GM12872 (cell line): ENCODE measurements around the gene NHSL2.

Experiments used
- TF ChIP-seq, protein P1 (sequence below): IDR thresholded peaks from 3 replicates; pipeline ENCODE4 v1.5.1; 2011; ENCODE audit warnings: low read depth, mild to moderate bottlenecking, low read length, moderate library complexity; ENCODE audit not compliant: insufficient read depth

NHSL2 gene

DNA sequence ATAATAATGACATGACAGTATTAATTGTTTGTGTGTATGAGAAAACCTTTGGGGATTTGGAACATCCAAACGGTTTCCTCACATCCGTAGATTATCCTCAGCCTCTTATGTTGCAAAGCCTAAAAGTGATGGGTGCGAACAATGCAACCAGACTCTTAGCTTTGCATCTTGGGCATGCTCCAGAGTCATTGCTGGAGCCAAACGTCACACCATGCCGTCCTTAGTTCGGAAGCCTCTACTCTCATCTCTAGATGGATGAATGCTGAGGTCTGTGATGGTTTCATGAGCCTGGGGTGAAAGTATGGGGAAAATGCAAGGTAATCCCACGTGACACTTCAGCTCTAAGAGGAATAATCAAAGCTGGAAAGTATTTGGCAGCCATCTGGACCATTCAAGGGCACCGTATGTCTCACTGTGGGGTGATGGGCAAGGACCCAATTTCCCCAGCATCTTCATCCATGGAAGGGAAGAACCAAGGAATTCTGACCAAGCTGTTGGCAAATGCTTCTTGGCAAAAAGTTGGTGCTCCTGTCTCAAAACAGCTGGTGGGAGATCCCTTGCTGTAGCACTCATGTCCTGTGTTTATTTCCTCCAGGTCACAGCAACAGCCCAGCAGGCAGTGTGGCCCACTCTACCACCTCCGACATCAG, 227.3 kb downstream of the NHSL2 start:
- TF ChIP-seq, protein P1, sequence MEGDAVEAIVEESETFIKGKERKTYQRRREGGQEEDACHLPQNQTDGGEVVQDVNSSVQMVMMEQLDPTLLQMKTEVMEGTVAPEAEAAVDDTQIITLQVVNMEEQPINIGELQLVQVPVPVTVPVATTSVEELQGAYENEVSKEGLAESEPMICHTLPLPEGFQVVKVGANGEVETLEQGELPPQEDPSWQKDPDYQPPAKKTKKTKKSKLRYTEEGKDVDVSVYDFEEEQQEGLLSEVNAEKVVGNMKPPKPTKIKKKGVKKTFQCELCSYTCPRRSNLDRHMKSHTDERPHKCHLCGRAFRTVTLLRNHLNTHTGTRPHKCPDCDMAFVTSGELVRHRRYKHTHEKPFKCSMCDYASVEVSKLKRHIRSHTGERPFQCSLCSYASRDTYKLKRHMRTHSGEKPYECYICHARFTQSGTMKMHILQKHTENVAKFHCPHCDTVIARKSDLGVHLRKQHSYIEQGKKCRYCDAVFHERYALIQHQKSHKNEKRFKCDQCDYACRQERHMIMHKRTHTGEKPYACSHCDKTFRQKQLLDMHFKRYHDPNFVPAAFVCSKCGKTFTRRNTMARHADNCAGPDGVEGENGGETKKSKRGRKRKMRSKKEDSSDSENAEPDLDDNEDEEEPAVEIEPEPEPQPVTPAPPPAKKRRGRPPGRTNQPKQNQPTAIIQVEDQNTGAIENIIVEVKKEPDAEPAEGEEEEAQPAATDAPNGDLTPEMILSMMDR: no peak

DNA sequence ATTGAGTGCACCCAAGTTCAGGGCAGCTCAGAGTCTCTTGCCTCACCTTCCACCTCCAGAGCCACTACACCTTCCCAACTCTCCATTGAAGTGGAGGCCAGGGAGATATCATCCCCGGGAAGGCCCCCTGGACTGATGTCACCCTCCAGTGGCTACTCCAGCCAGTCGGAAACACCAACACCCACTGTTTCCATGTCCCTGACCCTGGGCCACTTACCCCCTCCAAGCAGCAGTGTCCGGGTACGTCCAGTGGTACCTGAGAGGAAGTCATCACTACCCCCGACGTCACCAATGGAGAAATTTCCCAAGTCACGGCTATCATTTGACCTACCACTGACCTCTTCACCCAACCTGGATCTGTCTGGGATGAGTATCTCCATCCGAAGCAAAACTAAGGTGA, 228.9 kb downstream of the NHSL2 start:
- TF ChIP-seq, protein P1: no peak

DNA sequence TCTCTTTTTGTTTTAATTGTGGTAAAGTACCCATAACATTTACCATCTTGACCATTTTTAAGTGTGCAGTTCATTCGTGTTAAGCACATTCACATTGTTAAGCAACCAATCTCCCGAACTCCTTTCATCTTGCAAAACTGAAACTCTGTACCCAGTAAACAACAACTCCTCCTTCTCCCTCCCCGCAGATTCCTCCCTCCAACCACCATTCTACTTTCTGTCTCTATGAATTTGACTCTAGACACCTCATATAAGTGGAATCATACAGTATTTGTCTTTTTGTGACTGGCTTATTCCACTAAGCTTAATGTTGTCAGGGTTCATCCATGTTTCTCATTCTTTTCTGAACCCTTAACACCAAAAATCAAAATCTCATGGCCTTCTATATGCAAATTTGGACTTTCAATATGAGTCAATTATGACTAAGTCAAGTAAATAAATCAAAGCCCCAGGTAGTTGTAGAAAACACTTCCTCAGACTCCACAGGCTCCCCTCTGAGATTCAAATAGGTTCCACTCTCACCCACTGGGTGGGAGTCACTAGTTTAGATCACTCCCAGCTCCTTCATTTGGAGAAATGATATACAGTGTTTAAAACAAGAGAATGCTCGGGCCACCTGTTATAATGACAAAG, 230.8 kb downstream of the NHSL2 start:
- TF ChIP-seq, protein P1: no peak

DNA sequence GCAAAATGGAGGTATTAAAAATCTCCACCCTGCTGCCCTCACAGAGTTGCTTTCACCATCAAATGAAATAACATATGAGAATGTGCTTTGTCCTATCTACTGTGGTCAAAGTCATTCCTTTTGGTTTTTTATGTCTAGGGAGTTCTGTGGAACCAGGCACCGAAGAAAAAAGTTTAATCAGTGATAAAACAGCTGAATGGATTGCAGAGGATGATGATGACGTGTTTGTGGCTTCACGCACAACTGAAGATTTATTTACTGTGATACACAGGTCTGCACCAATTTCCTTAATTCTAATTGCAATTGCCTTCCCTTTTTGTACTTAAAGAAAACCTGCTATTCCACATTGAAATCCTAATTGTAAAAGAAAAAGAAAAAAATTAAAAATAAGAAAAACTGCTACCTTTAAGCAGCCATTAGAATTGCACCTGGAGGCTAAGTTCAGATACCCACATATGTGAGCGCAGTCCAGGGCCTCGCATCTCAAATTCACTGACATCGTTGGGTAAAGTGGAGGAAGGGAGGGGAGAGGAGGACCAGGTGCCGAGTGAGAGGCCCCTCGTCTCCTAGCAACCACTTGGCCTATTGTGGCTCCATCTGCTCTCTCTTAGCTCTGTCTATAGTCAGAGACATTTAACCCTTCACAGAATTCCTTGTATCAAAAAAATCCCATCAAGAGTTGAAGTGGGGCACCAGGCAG, 231.6 kb downstream of the NHSL2 start:
- TF ChIP-seq, protein P1: no peak

DNA sequence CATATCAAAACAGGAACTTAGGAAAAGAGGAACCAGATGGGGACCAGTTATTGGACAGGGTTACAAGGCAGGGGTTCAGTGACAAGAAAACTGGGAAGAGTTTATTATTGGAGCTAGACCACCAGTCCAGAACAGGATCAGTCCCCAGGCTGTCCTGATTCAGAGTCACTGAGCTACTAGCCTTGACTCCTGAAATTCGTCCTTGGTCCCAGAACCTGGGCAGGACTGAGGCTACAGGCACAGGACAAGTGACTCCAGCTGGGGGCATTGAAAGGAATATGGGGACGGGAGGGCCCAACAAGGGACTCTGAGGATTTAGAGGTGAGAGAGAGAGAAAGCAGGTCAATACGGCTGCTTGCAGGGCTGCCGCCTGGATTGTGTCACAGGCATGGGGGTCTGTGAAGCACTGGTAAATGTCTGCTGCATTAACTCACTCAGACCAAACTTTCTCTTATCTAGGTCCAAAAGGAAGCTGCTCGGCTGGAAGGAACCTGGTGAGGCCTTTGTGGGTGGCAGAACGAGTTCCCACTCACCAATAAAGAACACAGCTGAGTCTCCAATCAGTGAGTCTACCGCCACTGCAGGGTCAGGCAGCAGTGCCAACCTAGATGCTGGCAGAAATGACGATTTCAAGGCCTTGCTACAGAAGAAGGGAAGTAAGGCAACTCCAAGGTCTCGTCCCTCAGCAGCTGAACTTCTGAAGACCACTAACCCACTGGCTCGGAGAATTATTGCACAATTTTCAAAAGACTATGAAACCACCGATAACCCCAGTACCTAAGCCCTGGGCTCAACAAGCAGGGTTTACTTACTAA, 232.4 kb downstream of the NHSL2 start:
- TF ChIP-seq, protein P1: no peak

DNA sequence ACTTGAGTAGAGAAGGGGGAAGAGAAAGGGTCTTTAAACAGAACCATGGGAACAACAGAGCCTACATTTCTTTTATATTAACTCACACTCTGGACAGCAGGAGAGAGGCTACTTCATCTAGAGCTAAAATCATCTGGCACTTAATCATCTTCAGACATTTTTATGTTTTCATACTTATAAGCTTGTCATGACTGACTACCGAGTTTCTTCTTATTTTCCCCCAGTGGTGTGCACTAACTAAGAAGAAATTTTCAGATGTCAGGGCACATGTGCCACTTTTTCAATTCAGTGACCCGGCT, 232.9 kb downstream of the NHSL2 start:
- TF ChIP-seq, protein P1: no peak

DNA sequence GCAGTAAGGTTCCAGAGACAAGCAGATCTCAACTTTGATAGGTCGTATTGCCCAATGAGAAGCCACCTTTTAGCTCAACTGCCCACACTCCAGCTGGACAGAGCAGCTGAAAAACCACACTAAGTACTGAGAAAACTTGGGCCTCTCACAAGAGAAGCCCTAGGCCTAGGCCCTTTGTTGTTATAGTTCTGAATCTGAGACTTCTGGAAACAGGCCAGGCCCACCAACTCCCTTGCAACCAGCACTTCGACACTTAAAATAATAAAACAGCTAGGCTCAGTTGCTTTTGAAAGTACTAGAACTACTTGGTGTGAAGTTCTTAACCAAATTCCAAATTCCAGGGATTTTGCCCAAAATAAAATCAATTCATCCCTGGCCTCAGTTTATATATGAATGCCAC, 234.5 kb downstream of the NHSL2 start:
- TF ChIP-seq, protein P1: no peak
